BE2C (cell line): Measurements from ENCODE around the gene CCDC92.

Source experiments
- DNase-seq: peaks from one replicate; pipeline ENCODE4 v3.0.0-alpha.2; 2020
- H3K27me3 ChIP-seq: fragments of 250-450 bp; sonication (Bioruptor Pico); 2 replicates; pipeline ENCODE4 v1.5.1; 2020; ENCODE audit warnings: mild to moderate bottlenecking
- H3K36me3 ChIP-seq: fragments of 250-450 bp; sonication (Bioruptor Pico); 2 replicates; pipeline ENCODE4 v1.5.1; 2020; ENCODE audit warnings: mild to moderate bottlenecking
- H3K4me1 ChIP-seq: fragments of 250-450 bp; sonication (Bioruptor Pico); 2 replicates; pipeline ENCODE4 v1.5.1; 2020
- H3K4me3 ChIP-seq: 2 replicates; pipeline ENCODE4 v1.5.1; 2011; ENCODE audit warnings: low read depth, low read length
- H3K9me3 ChIP-seq: fragments of 250-450 bp; sonication (Bioruptor Pico); 2 replicates; pipeline ENCODE4 v1.5.1; 2020
- CTCF ChIP-seq: IDR thresholded peaks from 2 replicates; pipeline ENCODE4 v1.5.1; 2012; ENCODE audit warnings: mild to moderate bottlenecking, low read depth, low read length

The CCDC92 gene

GRCh38 chr12:123900871-123901376 is 71.7 kb downstream of the CCDC92 start:
- Histone ChIP-seq H3K36me3 (no peaks in the 10 kb centered on the region), H3K4me1 (no peaks in the 10 kb centered on the region), H3K27me3 (no peaks in the 10 kb centered on the region), H3K9me3 (no peaks in the 10 kb centered on the region), H3K4me3 (no peak overlapping the region)
- DNase-seq, result no peak
- no peak for TF ChIP-seq CTCF

- no peaks in the 10 kb centered on the region for H3K27me3 ChIP-seq
- TF ChIP-seq CTCF, result no peak
- H3K9me3 ChIP-seq, result no peaks in the 10 kb centered on the region; the same call in 1 of the 2 replicates
- H3K36me3 ChIP-seq, result no peaks in the 10 kb centered on the region
- DNase-seq, result no peak
- H3K4me3 ChIP-seq, result no peak overlapping the region
- H3K4me1 ChIP-seq, result no peaks in the 10 kb centered on the region
Measured at GRCh38 chr12:123899368-123899767, 73.3 kb downstream of the CCDC92 start.

DNA sequence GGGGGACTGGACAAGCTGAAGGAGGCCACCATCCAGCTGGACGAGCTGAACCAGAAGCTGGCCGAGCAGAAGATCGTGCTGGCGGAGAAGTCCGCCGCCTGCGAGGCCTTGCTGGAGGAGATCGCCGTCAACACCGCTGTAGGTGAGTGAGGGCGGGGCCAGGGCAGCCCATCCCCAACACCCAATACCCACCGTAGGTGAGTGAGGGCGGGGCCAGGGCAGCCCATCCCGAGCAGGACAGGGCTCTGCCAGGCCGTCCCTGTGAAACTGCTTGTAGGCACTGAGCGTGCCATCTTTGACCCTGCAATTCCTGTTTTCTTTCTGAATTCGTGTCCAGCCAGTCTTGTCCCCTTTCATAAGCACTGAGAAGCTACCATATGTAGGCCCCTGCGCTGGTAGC is 74.0 kb downstream of the CCDC92 start:
- H3K4me3 ChIP-seq, result no peak overlapping the region
- no peak for TF ChIP-seq CTCF
- no peaks in the 10 kb centered on the region for H3K36me3 ChIP-seq
- DNase-seq, result no peak
- no peaks in the 10 kb centered on the region; the same call in 1 of the 2 replicates for H3K9me3 ChIP-seq
- no peaks in the 10 kb centered on the region for H3K4me1 ChIP-seq
- no peaks in the 10 kb centered on the region for H3K27me3 ChIP-seq

DNA sequence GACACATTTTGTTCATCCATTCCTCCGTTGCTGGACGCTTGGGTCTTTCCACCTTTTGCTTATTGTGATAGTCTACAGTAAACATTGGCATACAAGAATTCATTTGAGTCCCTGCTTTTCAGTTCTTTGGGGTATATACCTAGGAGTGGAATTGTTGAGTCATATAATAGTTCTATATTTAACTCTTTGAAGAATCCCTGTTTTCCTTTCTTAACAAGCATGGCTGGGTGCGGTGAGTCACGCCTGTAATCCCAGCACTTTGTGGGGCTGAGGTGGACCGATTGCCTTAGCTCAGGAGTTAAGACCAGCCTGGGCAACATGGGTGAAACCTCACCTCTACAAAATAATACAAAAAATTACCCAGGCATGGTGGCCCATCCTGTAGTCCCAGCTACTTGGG is 75.4 kb downstream of the CCDC92 start:
- Histone ChIP-seq H3K4me1 (no peaks in the 10 kb centered on the region), H3K27me3 (no peaks in the 10 kb centered on the region), H3K9me3 (no peaks in the 10 kb centered on the region; the same call in 1 of the 2 replicates), H3K4me3 (no peak overlapping the region), H3K36me3 (no peaks in the 10 kb centered on the region)
- TF ChIP-seq CTCF, result no peak
- no peak for DNase-seq

DNA sequence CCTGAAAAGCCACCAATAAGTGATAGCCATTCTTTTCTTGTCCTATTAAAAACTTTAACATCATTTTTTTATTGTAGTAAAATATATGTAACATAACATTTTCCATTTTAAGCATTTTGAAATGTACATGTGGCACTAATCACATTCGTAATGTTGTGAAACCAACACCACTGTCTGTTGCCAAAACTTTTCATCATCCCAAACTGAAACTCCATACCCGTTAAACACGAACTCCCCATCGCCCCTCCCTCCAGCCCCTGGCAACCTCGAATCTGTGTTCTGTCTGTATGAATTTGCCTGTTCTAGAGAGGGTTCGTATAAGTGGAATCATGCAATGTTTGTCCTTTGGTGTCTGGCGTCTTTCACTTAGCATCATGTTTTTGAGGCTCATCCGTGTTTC is 75.9 kb downstream of the CCDC92 start:
- Histone ChIP-seq H3K4me1 (no peaks in the 10 kb centered on the region), H3K9me3 (no peaks in the 10 kb centered on the region; the same call in 1 of the 2 replicates), H3K4me3 (no peak overlapping the region), H3K27me3 (no peaks in the 10 kb centered on the region), H3K36me3 (no peaks in the 10 kb centered on the region)
- no peak for TF ChIP-seq CTCF
- no peak for DNase-seq

DNA sequence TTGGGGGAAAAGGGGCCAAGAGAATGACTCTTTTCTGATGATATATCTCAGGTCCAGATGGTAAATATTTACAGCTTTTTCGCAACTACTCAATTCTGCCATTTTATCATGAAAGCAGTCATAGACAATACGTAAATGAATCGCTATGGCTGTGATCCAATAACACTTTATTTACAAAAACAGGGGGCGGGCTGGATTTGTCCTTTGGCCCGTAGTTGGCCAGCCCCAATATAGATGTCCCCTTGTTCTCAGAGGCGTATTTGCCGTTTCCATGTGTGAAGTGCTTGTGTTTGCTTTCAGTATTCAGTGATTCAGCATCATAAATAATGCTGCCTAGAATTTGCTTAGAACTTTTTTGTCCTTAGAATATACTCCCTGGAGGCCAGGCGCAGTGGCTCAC is 77.2 kb downstream of the CCDC92 start:
- Histone ChIP-seq H3K4me3 (no peak overlapping the region), H3K27me3 (no peaks in the 10 kb centered on the region), H3K4me1 (no peaks in the 10 kb centered on the region), H3K36me3 (no peaks in the 10 kb centered on the region), H3K9me3 (no peaks in the 10 kb centered on the region; the same call in 1 of the 2 replicates)
- DNase-seq, result no peak
- no peak for TF ChIP-seq CTCF
